HepG2 (cell line): ENCODE data around the gene SLC2A4. TPM values are rescaled to one million over a fixed set of nuclear protein-coding genes. Genes with fewer than 3 reads are reported as not detected.
A peak's percentile ranks its signal among the peaks of the same experiment; 100 is the strongest.

Experiments used
- ARID4A ChIP-seq: sonication (generic); formaldehyde crosslinking; IDR thresholded peaks from 2 replicates; pipeline ENCODE4 v1.5.0; 2020; ENCODE audit warnings: mild to moderate bottlenecking, missing genetic modification reagents, borderline replicate concordance
- ARID5B ChIP-seq: IDR thresholded peaks from 2 replicates; pipeline ENCODE4 v1.4.0; 2020; ENCODE audit warnings: mild to moderate bottlenecking, missing genetic modification reagents
- BCL3 ChIP-seq: sonication (generic); formaldehyde crosslinking; IDR thresholded peaks from 2 replicates; pipeline ENCODE4 v1.5.1; 2020; ENCODE audit warnings: mild to moderate bottlenecking, missing genetic modification reagents, moderate library complexity
- FOXC1 ChIP-seq: sonication (generic); formaldehyde crosslinking; IDR thresholded peaks from 2 replicates; pipeline ENCODE4 v1.8.0; 2022; ENCODE audit warnings: mild to moderate bottlenecking, missing genetic modification reagents, borderline replicate concordance
- FOXM1 ChIP-seq: sonication (generic); formaldehyde crosslinking; IDR thresholded peaks from 2 replicates; pipeline ENCODE4 v1.5.0; 2020; ENCODE audit warnings: missing genetic modification reagents
- KLF15 ChIP-seq: sonication (generic); formaldehyde crosslinking; IDR thresholded peaks from 2 replicates; pipeline ENCODE4 v1.8.1; 2023; ENCODE audit warnings: borderline replicate concordance, mild to moderate bottlenecking, inconsistent platforms, missing genetic modification reagents, mixed read lengths
- KMT2A ChIP-seq: sonication (generic); formaldehyde crosslinking; IDR thresholded peaks from 2 replicates; pipeline ENCODE4 v1.4.0; 2020; ENCODE audit warnings: missing genetic modification reagents
- SP1 ChIP-seq, 2 experiments: fragments of 450-650 bp in 1 of 2; sonication (generic) in 1 of 2; formaldehyde crosslinking in 1 of 2; IDR thresholded peaks; 2 replicates each; pipeline versions ENCODE4 v1.4.0 to v1.6.1; 2016 to 2020; ENCODE audit warnings: missing genetic modification reagents in 1 of 2
- THRA ChIP-seq: sonication (generic); formaldehyde crosslinking; IDR thresholded peaks from 2 replicates; pipeline ENCODE4 v1.4.0; 2020; ENCODE audit warnings: missing genetic modification reagents, borderline replicate concordance
- ZNF225 ChIP-seq: sonication (generic); formaldehyde crosslinking; IDR thresholded peaks from 2 replicates; pipeline ENCODE4 v1.4.0; 2020; ENCODE audit warnings: mild to moderate bottlenecking, missing genetic modification reagents
- ZNF335 ChIP-seq: sonication (generic); formaldehyde crosslinking; IDR thresholded peaks from 2 replicates; pipeline ENCODE4 v1.4.0; 2020; ENCODE audit warnings: missing genetic modification reagents
- ZNF354B ChIP-seq: sonication (generic); formaldehyde crosslinking; IDR thresholded peaks from 2 replicates; pipeline ENCODE4 v1.8.0; 2022; ENCODE audit warnings: mild to moderate bottlenecking, missing genetic modification reagents
- ZNF576 ChIP-seq: sonication (generic); formaldehyde crosslinking; IDR thresholded peaks from 2 replicates; pipeline ENCODE4 v1.4.0; 2020; ENCODE audit warnings: mild to moderate bottlenecking, missing genetic modification reagents
- ZNF589 ChIP-seq: sonication (generic); formaldehyde crosslinking; conservative IDR thresholded peaks from 2 replicates; pipeline ENCODE4 v1.8.0; 2022; ENCODE audit warnings: mild to moderate bottlenecking, moderate library complexity, missing genetic modification reagents
- ZNF841 ChIP-seq: sonication (generic); formaldehyde crosslinking; IDR thresholded peaks from 2 replicates; pipeline ENCODE4 v1.8.1; 2023; ENCODE audit warnings: missing genetic modification reagents, borderline replicate concordance
- ZNF891 ChIP-seq: sonication (generic); formaldehyde crosslinking; IDR thresholded peaks from 2 replicates; pipeline ENCODE4 v1.5.0; 2020; ENCODE audit warnings: mild to moderate bottlenecking, missing genetic modification reagents
- polyA plus RNA-seq, 8 experiments: library from polyadenylated mRNA; depleted of rRNA in 3 of 8; stranded (reverse) in 7 of 8; unstranded in 1 of 8; fragments of >200 nt; fragmentation: Illumina TruSeq in 4 of 8; extraction: Trizol in 4 of 8; gene quantifications; 2 replicates each; pipeline versions ENCODE4 v1.2.1 to v1.2.3, GENCODE V29; 2011 to 2016; ENCODE audit warnings: low read depth in 4 of 8, missing spikeins in 1 of 8, mixed read lengths in 1 of 8; ENCODE audit not compliant: insufficient read depth in 1 of 8
- total RNA-seq, 5 experiments: library from RNA; depleted of rRNA; stranded (reverse); fragments of >200 nt; fragmentation: Illumina TruSeq; extraction: Trizol; gene quantifications; 2 replicates each; pipeline ENCODE4 v1.2.3, GENCODE V29; 2016; ENCODE audit warnings: low read depth in 1 of 5

SLC2A4 gene
- total and polyA plus RNA-seq, 2 of the 13 experiments (the other 11 are each of a cell fraction or from before 2014, with no cell fraction given) = 4.9 to 5.8 TPM

GRCh38 chr17:7252176-7253043 is 29.1 kb upstream of the SLC2A4 start, which contains the start of gene ELP5 (continued):
- peak; percentile 65; the same call in 1 of the 2 replicates for TF ChIP-seq ZNF335 (CRISPR knock-in tag)
- TF ChIP-seq ZNF891 = peak; percentile 79
- no peak for TF ChIP-seq ZNF354B (CRISPR knock-in tag)
- TF ChIP-seq KLF15 = 0 out of 2 replicates have a peak, but pooled peaks have one; percentile 62
- peak; percentile 90 for TF ChIP-seq ARID4A (CRISPR knock-in tag)
- peak; percentile 90 for TF ChIP-seq FOXC1 (CRISPR knock-in tag)
- TF ChIP-seq FOXM1 = no peak
- TF ChIP-seq ZNF841 (CRISPR knock-in tag) = no peak
- TF ChIP-seq ZNF576 (CRISPR knock-in tag) = peak; percentile 47; the same call in 1 of the 2 replicates
- no peak; the same call in 1 of the 2 replicates for TF ChIP-seq THRA (CRISPR knock-in tag)
- TF ChIP-seq ARID5B (CRISPR knock-in tag) = peak; percentile 54; the same call in 1 of the 2 replicates
- TF ChIP-seq ZNF225 (CRISPR knock-in tag) = no peak
- TF ChIP-seq ZNF589 (CRISPR knock-in tag) = 0 out of 2 replicates have a peak, but pooled peaks have one; percentile 39
- TF ChIP-seq BCL3 = no peak
- peak; percentile 88 for TF ChIP-seq KMT2A
- no peak for TF ChIP-seq SP1 (IDR thresholded peaks at IDR 0.05)
- peak; percentile 63; the same call in 1 of the 2 replicates for TF ChIP-seq SP1 (CRISPR knock-in tag; IDR thresholded peaks at IDR 0.05)
